Measurements from ENCODE around the gene ZNF48.
"Not testable (repeated sequence)": the region's sequence is repeated elsewhere in the genome, so short reads cannot be mapped to it uniquely, and the experiment has no call there.

ZNF48 gene

GRCh38 chr16:30378236-30379157, 16.7 kb upstream of the ZNF48 start:
- DNase-seq = peak; percentile 98

DNA sequence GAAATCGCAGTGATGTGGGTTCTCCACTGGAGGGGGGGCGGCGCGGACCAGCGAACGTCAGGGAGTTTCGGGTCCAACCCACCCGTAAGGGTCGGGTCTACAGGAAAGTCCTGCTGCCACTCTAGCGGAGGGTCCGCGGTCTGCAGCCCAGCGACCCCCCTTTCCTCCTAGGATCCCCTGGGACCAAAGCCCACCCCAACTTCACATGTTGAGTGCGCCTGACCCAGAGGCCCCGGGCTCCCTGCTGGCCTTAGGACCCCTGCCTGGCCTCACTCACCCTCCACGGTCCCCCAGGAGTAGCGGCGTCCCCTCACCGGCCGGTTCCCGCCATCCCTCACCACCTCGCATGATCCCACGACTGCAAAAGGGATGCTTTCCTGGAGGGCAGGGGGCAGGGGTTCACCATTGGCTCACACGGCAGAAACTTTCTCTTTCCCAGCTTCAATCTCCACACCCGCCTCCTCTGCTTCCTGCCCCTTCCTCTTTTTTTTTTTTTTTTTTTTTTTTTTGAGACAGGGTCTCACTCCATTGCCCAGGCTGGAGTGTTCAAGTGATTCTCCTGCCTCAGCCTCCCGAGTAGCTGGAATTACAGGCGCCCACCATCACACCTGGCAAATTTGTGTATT, 15.9 kb upstream of the ZNF48 start:
- DNase-seq = no peak

DNA sequence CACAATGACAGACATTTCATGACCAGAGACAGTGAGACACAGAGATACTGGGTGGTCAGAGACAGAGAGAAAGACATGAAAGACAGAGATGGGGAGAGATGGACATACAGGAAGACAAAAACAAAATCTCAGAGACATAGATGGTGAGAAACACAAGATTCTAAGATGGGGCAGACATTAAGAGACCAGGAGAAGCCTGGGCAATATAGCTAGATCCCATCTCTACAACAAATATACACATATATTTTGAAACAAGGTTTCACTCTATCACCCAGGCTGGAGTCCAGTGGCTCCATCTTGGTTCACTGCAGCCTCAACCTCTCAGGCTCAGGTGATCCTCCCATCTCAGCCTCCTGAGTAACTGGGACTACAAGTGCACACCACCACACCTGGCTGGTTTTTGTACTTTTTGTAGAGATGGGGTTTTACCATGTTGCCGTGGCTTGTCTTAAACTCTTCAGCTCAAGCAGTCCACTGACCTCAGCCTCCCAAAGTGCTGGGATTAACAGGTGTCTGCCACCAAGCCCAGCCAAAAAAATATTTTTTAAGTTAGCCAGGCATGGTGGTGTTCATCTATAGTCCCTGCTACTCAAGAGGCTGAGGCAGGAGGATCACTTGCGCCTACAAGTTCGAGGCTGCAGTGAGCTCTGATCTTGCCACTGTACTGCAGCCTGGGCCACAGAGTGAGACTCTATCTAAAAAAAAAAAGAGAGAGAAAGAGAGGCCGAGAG, 15.0 kb upstream of the ZNF48 start:
- no peak for DNase-seq

DNA sequence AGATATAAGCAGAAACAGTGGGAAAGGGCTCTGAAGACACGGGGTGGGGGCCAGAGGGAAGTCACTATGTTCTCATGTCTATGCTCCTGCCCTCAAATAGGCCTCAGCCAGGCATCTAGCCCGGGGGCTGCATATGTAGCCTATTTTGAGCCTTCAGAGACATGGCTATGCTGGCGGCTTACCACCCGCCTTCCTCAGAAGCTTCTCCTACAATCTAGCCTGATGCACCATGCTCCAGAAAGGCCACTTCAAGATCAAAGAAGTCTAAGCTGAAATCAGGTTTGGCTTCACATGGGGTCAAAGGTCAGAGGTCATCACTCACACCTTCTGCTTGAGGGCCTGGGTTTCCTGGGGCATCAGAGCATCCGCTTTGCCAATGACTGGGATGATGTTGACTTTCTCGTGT, 14.4 kb upstream of the ZNF48 start:
- DNase-seq = no peak

GRCh38 chr16:30381291-30382041, 13.8 kb upstream of the ZNF48 start:
- DNase-seq = no peak

GRCh38 chr16:30382111-30382881, 12.9 kb upstream of the ZNF48 start, which contains the start of gene SEPTIN1:
Gene SEPTIN1, minus strand, starts transcription at chr16:30382561. Its CDS starts 19 bp downstream, at chr16:30382542.
- peak; percentile 59 for DNase-seq

DNA sequence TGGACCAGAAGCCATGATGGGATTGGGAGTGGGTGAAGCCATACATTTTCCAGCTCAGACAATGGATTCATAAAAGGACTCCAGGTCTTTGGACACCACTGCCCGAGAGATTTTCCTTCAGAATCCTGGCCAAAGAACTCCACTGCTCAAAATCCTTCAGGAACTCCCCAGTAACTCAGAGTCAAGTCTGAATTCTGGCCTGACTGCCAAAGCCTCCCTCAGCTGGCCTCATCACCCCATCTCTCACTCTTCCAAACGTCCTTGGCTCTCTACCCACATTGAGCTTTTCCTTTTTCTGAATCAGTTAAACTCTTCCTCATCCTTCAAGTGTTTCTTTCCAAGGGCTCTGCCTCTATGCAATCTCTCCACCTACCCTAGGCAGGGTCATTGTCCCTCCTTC, 11.7 kb upstream of the ZNF48 start:
- no peak for DNase-seq

DNA sequence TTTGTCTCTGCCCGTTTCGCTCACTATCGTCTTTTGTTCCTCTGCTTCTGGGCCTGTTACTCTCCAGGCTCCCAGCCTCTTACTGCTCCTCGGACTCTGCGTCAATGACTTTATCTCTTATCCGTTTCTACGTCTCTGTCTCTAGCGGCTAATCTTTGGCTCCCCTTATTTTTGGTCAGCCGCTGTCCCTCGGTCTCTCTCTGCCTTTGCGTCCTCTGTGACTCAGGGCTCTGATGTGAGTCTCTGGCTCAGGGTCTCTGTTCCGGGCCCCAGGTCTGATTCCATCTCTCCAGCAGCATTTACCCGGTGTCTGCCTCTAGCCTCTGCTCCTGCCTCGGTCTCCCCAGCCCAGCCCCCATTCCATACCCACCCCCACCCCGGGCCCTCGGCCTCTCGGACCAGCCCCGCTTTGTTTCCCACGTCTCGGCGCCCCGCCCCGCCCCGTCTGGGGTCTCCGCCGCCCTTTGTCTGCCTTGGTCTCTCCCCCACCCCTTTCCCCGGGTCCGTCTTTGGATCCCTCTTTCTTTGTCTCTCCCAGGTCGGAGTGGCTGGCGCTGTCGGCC, 547 bp upstream of the ZNF48 start:
- peak; percentile 42 for DNase-seq

- no peak for DNase-seq
Measured at GRCh38 chr16:30395992-30396585, 869 bp downstream of the ZNF48 start.

DNA sequence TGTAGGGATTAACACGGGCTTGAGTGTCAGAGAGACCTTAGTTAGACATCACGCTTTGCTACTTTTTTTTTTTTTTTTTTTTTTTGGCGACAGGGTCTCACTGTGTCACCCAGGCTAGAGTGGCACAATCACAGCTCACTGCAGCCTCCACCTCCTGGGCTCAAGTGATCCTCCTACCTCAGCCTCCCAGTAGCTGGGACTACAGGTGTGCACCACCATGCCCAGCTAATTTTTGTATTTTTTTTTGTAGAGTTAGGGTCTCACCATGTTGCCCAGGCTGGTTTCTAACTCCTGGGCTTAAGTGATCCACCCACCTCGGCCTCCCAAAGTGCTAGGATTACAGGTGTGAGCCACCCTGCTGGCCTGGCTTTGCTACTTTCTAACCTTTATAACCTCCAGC, 1.4 kb downstream of the ZNF48 start:
- not testable (repeated sequence) for DNase-seq

DNA sequence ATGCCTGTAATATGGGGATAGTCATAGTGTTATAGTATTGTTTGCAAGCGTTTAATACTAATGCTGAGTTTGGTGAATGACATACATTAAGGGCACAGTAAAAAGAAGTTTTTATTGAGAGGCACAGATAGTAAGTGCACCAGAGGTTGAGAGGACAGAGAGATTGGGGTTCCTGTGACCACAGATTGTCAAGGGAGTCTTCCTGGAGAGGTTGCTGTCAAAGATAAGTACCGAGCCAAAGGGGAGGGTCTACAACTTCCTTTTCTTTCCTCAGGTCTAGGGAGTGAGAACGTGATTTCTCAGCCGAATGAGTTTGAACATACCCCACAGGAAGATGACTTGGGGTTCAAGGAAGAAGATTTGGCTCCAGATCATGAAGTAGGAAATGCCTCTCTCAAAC, 1.8 kb downstream of the ZNF48 start:
- no peak for DNase-seq

GRCh38 chr16:30397776-30398660, 2.8 kb downstream of the ZNF48 start:
- DNase-seq = no peak

DNA sequence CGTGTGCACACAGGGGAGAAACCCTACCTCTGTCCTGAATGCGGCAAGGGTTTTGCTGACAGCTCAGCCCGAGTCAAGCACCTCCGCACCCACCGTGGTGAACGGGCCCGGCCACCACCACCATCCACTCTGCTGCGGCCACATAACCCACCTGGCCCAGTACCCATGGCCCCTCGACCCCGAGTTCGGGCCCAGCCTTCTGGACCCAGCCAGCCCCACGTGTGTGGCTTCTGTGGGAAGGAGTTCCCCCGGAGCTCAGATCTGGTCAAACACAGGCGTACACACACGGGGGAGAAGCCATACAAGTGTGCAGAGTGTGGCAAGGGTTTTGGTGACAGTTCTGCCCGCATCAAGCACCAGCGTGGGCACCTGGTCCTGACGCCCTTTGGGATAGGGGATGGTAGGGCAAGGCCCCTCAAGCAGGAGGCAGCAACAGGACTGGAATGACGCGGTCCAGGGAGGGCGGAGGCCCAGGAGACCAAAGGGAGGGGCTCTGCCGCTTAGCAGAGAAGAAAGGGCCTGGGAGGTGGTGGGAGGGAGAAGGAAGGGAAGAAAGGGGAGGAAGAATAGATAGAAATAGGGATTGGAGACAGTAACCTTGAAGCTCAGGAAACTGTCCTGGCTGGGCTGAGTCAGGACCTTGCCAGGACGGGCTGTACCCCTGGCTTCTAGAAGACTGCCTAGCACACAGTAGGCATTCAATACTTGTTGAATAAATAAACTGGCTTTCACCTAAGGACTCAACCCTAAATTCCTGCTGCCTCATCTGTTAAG, 3.6 kb downstream of the ZNF48 start:
- no peak for DNase-seq

DNA sequence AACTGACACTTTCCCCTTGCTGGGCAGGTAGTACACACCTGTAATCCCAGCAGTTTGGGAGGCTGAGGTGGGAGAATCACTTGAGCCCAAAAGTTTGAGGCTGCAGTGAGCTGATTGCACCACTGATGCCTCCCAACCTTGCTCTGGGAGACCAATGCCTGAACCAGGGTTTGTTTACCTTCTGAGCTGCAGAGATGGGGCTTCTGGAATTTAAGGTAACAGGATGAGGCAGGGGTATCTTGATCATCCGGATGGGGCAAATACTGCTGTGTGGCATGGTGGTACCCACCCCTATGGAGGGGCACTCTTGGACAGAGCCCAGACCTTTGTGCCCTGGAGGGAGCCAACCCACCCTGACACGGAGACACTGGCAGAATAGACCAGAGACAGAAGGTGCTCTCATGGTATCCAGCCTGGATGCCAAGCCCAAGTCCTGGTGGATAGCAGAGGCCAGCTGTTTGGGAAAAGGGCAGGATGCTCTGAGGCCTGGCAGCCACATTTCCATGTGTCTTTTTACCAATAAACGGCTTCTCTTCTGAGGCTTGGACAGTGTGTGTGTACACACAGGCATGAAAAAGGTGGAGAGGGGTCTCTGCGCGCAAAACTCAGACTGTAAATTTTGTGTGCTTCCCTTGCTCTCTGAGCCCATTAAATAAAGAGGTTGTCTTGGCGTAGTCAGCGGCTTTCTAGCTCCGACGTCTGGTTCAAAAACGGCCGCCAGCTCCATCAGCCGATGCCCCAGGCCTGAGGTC, 4.4 kb downstream of the ZNF48 start:
- no peak for DNase-seq

DNA sequence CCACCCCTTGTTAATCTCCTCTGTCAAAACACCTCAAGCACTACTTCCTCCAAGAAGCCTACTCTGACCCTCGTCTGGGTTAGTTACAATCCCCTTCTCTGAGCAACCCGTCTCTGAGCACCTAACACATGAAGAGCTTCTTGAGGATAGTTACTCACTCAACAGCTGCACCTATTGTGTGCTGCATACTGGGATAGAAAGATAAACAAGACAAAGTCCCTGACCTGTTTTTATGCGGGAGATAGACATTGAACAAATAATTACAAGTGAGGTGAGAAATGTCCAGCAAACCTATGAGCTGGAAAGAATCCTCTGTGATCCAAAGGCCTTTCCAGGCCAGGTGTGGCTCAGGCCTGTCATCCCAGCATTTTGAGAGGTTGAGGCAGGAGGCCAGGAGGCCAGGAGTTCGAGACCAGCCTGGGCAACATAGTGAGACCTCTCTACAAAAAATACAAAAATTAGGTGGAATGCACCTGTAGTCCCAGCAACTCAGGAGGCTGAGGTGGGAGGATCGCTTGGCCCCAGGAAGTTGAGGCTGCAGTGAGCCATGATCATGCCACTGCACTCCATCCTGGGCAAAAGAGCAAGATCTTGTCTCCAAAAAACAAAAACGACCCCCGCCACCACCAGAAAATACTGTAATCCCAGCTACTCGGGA, 6.7 kb downstream of the ZNF48 start:
- no peak for DNase-seq

- no peak for DNase-seq
Measured at GRCh38 chr16:30406795-30407101, 11.5 kb downstream of the ZNF48 start.

GRCh38 chr16:30407102-30407803, 12.0 kb downstream of the ZNF48 start, which contains the start of gene ZNF771:
Gene ZNF771, plus strand, starts transcription at chr16:30407606. Its CDS starts 448 bp downstream, at chr16:30408054.
- peak; percentile 84 for DNase-seq
